ENCODE measurements around the gene CGREF1. TPM values are rescaled to one million over a fixed set of nuclear protein-coding genes. Genes with fewer than 3 reads are reported as not detected.

Gene CGREF1
- total and polyA plus RNA-seq, 9 donors, result 7.9 to 23.9 (median 11.1) TPM

DNA sequence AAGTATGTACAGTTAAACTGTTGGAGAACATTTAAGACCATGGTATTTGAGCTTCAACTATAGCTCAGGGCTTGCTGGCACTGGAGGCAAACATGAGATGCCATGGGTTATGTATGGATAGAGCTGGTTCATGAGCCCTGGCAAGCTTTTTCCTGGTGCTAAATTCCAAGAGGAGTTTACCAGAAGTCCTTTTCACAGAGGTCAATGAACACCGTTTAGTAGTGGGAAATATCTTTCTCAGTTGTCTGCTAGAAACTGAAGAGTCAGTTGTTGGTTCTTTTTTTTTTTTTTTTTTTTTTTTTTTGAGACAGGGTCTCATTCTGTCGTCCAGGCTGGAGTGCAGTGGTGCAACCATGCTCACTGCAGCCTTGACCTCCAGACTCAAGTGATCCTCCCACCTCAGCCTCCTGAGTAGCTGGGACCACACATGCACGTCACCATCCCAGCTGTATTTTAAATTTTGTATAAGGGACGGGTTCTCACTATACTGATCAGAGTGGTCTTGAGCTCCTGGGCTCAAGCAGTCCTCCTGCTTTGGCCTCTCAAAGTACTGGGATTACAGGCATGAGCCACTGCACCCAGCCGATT is 31.0 kb downstream of the CGREF1 start:
- H3K4me1 ChIP-seq (ENCODE audit: insufficient read depth), result peaks cover 3% of the 10 kb centered on the region
- H3K27me3 ChIP-seq, result no peaks in the 10 kb centered on the region
- 67 to 75% (median 71%) methylated on average over 5 of the region's 5 CpGs for WGBS, 3 donors
- no peak for DNase-seq
- no peak overlapping the region for H3K27ac ChIP-seq
- no peaks in the 10 kb centered on the region for H3K9me3 ChIP-seq
- H3K4me3 ChIP-seq, result no peak overlapping the region
- H3K36me3 ChIP-seq, result no peaks in the 10 kb centered on the region
- TF ChIP-seq, protein P1, sequence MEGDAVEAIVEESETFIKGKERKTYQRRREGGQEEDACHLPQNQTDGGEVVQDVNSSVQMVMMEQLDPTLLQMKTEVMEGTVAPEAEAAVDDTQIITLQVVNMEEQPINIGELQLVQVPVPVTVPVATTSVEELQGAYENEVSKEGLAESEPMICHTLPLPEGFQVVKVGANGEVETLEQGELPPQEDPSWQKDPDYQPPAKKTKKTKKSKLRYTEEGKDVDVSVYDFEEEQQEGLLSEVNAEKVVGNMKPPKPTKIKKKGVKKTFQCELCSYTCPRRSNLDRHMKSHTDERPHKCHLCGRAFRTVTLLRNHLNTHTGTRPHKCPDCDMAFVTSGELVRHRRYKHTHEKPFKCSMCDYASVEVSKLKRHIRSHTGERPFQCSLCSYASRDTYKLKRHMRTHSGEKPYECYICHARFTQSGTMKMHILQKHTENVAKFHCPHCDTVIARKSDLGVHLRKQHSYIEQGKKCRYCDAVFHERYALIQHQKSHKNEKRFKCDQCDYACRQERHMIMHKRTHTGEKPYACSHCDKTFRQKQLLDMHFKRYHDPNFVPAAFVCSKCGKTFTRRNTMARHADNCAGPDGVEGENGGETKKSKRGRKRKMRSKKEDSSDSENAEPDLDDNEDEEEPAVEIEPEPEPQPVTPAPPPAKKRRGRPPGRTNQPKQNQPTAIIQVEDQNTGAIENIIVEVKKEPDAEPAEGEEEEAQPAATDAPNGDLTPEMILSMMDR (IDR thresholded peaks at IDR 0.05), result no peak
- no peak for TF ChIP-seq EP300 (IDR thresholded peaks at IDR 0.05)
- TF ChIP-seq POLR2A (IDR thresholded peaks at IDR 0.05), result no peak
- intact Hi-C loops (cut with DNase I), result loop anchor here (2.0 to 10.0 kb wide), 5 partner anchors 36 to 125 kb away; partner anchors contain the start of genes AGBL5 (in 2 of the 4), MAPRE3 (in 2 of the 4) and TMEM214 (in 2 of the 4)

DNA sequence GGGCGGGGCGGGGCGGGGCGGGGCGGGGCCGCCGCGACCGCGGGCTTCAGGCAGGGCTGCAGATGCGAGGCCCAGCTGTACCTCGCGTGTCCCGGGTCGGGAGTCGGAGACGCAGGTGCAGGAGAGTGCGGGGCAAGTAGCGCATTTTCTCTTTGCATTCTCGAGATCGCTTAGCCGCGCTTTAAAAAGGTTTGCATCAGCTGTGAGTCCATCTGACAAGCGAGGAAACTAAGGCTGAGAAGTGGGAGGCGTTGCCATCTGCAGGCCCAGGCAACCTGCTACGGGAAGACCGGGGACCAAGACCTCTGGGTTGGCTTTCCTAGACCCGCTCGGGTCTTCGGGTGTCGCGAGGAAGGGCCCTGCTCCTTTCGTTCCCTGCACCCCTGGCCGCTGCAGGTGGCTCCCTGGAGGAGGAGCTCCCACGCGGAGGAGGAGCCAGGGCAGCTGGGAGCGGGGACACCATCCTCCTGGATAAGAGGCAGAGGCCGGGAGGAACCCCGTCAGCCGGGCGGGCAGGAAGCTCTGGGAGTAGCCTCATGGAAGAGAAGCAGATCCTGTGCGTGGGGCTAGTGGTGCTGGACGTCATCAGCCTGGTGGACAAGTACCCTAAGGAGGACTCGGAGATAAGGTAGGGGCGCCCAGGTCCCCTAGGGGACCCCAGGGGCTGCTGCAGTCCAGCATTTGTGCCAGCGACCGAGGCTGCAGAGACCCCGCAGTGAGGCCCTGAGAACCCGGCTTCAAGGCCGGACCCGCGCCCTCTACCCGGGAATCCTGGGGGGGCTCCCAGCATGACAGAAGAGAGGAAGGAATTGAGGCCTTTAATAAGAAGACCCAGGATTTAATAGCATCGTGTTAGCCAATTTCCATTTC is 32.0 kb downstream of the CGREF1 start, which contains the start of gene KHK:
Gene KHK, plus strand, starts transcription at position 49 of the 870 bp plus-strand sequence. Its CDS starts 488 bp downstream, at position 537.
- H3K27me3 ChIP-seq, result no peaks in the 10 kb centered on the region
- H3K36me3 ChIP-seq, result no peaks in the 10 kb centered on the region
- H3K9me3 ChIP-seq, result no peaks in the 10 kb centered on the region
- TF ChIP-seq POLR2A (IDR thresholded peaks at IDR 0.05), result no peak
- no peak for TF ChIP-seq EP300 (IDR thresholded peaks at IDR 0.05)
- TF ChIP-seq, protein P1 (IDR thresholded peaks at IDR 0.05), result no peak
- H3K27ac ChIP-seq, result peak within 1 kb of the TSS; percentile 59 to 70
- peak; percentile 54 to 73 (median 67) for DNase-seq
- peak within 1 kb of the TSS; percentile 61 for H3K4me3 ChIP-seq
- WGBS, 3 donors, result 11 to 12% (median 11%) methylated on average over 42 to 54 of the region's 54 CpGs
- H3K4me1 ChIP-seq (ENCODE audit: insufficient read depth), result peaks cover 3% of the 10 kb centered on the region
- intact Hi-C loops (cut with DNase I), result loop anchor here (2.0 to 10.0 kb wide), 5 partner anchors 35 to 124 kb away; partner anchors contain the start of genes AGBL5 (in 2 of the 4), MAPRE3 (in 2 of the 4) and TMEM214 (in 2 of the 4)

DNA sequence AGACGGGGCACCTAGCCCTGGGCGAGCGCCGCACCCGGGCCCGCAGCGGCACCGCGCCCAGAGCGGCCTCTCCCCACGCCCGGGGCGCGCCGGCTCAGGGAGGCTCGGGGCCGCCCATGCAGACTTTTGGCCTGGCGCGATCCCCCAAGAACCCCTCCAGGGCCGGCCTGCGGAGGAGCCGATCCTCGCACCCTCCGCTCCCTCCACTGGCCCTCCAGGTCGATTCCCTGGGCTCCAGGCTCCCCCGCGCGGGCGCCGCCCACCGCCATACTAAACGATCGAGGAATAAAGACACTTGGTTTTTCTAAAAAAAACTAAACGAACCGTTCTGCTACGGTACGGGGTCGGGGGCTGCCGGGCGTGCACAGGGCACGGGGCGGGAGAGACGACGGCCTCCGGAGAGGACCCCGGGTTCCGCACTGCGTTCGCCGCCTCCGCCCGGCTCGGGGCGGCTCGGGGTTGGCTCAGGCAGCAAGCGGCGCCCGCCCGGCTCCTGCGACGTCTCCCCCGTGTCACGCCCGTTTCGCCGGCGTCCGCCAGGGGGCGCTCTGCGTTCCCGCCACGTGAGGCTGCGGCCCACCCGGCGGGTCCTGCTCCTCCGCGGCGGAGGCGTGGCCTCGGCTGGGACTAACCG is 32.7 kb downstream of the CGREF1 start:
- Histone ChIP-seq H3K9me3 (no peaks in the 10 kb centered on the region), H3K27me3 (no peaks in the 10 kb centered on the region), H3K27ac (peak overlapping the region; percentile 59 to 70), H3K36me3 (no peaks in the 10 kb centered on the region), H3K4me3 (peak overlapping the region; percentile 61), H3K4me1 (ENCODE audit: insufficient read depth) (peaks cover 8% of the 10 kb centered on the region)
- peak; percentile 93 to 98 (median 95) for DNase-seq
- intact Hi-C loops (cut with DNase I), result loop anchor here (2.0 to 10.0 kb wide), 5 partner anchors 34 to 123 kb away; partner anchors contain the start of genes AGBL5 (in 2 of the 4), MAPRE3 (in 2 of the 4) and TMEM214 (in 2 of the 4)
- TF ChIP-seq EP300 (IDR thresholded peaks at IDR 0.05) (no peak), POLR2A (IDR thresholded peaks at IDR 0.05) (peak; percentile 43)
- TF ChIP-seq, protein P1 (IDR thresholded peaks at IDR 0.05), result peak; percentile 73 to 97 (median 97)
- WGBS, 3 donors, result 1% methylated on average over 44 to 81 of the region's 81 CpGs

DNA sequence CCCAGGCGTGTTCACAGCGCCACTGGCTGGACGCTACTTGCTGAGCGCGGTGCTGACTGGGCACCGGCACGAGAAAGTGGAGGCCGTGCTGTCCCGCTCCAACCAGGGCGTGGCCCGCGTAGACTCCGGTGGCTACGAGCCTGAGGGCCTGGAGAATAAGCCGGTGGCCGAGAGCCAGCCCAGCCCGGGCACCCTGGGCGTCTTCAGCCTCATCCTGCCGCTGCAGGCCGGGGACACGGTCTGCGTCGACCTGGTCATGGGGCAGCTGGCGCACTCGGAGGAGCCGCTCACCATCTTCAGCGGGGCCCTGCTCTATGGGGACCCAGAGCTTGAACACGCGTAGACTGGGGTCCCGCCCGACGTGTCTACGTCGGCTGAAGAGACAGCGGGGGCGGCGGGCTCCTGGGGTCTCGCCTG is 33.2 kb downstream of the CGREF1 start:
- H3K36me3 ChIP-seq, result no peaks in the 10 kb centered on the region
- H3K4me1 ChIP-seq (ENCODE audit: insufficient read depth), result peaks cover 9% of the 10 kb centered on the region
- peak overlapping the region; percentile 59 to 70 for H3K27ac ChIP-seq
- WGBS, 3 donors, result 4 to 10% (median 6%) methylated on average over 8 to 38 of the region's 38 CpGs
- DNase-seq, result peak; percentile 78 to 84 (median 78)
- H3K4me3 ChIP-seq, result peak overlapping the region; percentile 61
- TF ChIP-seq POLR2A (IDR thresholded peaks at IDR 0.05), result no peak
- TF ChIP-seq, protein P1 (IDR thresholded peaks at IDR 0.05), result peak in 1 of 3 donors; percentile 41
- intact Hi-C loops (cut with DNase I), result loop anchor here (2.0 to 10.0 kb wide), 5 partner anchors 33 to 123 kb away; partner anchors contain the start of genes AGBL5 (in 2 of the 4), MAPRE3 (in 2 of the 4) and TMEM214 (in 2 of the 4)
- H3K9me3 ChIP-seq, result no peaks in the 10 kb centered on the region
- H3K27me3 ChIP-seq, result no peaks in the 10 kb centered on the region
